Umbilical cord (tissue), 2 donors: ENCODE data around the gene OPN1MW3. TPM values are rescaled to one million over a fixed set of nuclear protein-coding genes. Genes with fewer than 3 reads are reported as not detected.
A peak's percentile ranks its signal among the peaks of the same experiment; 100 is the strongest.
"Not testable (repeated sequence)": the region's sequence is repeated elsewhere in the genome, so short reads cannot be mapped to it uniquely, and the experiment has no call there.

Experiments
- DNase-seq: peaks from one replicate; pipeline ENCODE4 v3.0.0-alpha.2; 2015; ENCODE audit warnings: low spot score
- total RNA-seq: library from RNA; depleted of rRNA; stranded (reverse); fragments of >200 nt; gene quantifications from one replicate; pipeline ENCODE4 v1.2.3, GENCODE V29; 2014; ENCODE audit warnings: low replicate concordance; ENCODE audit not compliant: insufficient read depth

The OPN1MW3 gene
- not detected for total RNA-seq

GRCh38 chrX:154257282-154257681, at the start of gene OPN1MW3:
TSS of gene OPN1MW3 (plus strand) at chrX:154257582. CDS start at chrX:154257620, 38 bp downstream.
- not testable (repeated sequence) for DNase-seq

GRCh38 chrX:154209670-154210418, 47.5 kb upstream of the OPN1MW3 start:
- DNase-seq, result not testable (repeated sequence)

- DNase-seq, result not testable (repeated sequence)
These were observed 46.3 kb upstream of the OPN1MW3 start for GRCh38 chrX:154211057-154211456.

- DNase-seq, result not testable (repeated sequence)
These were observed 45.9 kb upstream of the OPN1MW3 start for GRCh38 chrX:154211499-154211898.

GRCh38 chrX:154219456-154219855, 37.9 kb upstream of the OPN1MW3 start, which contains the start of gene OPN1MW2:
TSS of gene OPN1MW2 (plus strand) at chrX:154219756. CDS start at chrX:154219816, 60 bp downstream.
- DNase-seq, result not testable (repeated sequence)

- not testable (repeated sequence) for DNase-seq
These were observed 32.1 kb upstream of the OPN1MW3 start for GRCh38 chrX:154225292-154225691.

- DNase-seq, result not testable (repeated sequence)
These were observed 30.7 kb upstream of the OPN1MW3 start for GRCh38 chrX:154226706-154227105.

- not testable (repeated sequence) for DNase-seq
These were observed 25.9 kb upstream of the OPN1MW3 start for GRCh38 chrX:154231443-154231842.

GRCh38 chrX:154233620-154234019, 23.8 kb upstream of the OPN1MW3 start:
- not testable (repeated sequence) for DNase-seq

GRCh38 chrX:154238939-154239559, 18.3 kb upstream of the OPN1MW3 start:
- DNase-seq, result peak; percentile 0

- DNase-seq, result not testable (repeated sequence)
These were observed 17.3 kb upstream of the OPN1MW3 start for GRCh38 chrX:154239982-154240503.

GRCh38 chrX:154247377-154248045, 9.9 kb upstream of the OPN1MW3 start:
- DNase-seq, result not testable (repeated sequence)

- not testable (repeated sequence) for DNase-seq
These were observed 9.3 kb upstream of the OPN1MW3 start for GRCh38 chrX:154248076-154248475.

GRCh38 chrX:154258711-154259110, 1.3 kb downstream of the OPN1MW3 start:
- DNase-seq, result not testable (repeated sequence)

GRCh38 chrX:154263072-154263471, 5.7 kb downstream of the OPN1MW3 start:
- DNase-seq, result not testable (repeated sequence)

GRCh38 chrX:154269245-154269644, 11.9 kb downstream of the OPN1MW3 start:
- not testable (repeated sequence) for DNase-seq

- DNase-seq, result not testable (repeated sequence)
These were observed 27.3 kb downstream of the OPN1MW3 start for GRCh38 chrX:154284489-154285338.

- not testable (repeated sequence) for DNase-seq
These were observed 29.0 kb downstream of the OPN1MW3 start for GRCh38 chrX:154286406-154286805.

- DNase-seq, result no peak
These were observed 37.6 kb downstream of the OPN1MW3 start, which contains the start of gene TEX28 for GRCh38 chrX:154294791-154295574. TSS of gene TEX28 (minus strand) at chrX:154295124. CDS start at chrX:154292117, 3,007 bp downstream.
